Renal pelvis (tissue), 4 donors: ENCODE measurements around the gene UCKL1. TPM values are rescaled to one million over a fixed set of nuclear protein-coding genes. Genes with fewer than 3 reads are reported as not detected.
"Not testable (repeated sequence)": the region's sequence is repeated elsewhere in the genome, so short reads cannot be mapped to it uniquely, and the experiment has no call there.

Experiments used
- DNase-seq: peaks from one replicate; pipeline ENCODE4 v3.0.0-alpha.2; 2013
- polyA plus RNA-seq, 3 donors: library from polyadenylated mRNA; unstranded; fragments of 120-200 nt; gene quantifications; one replicate each; pipeline ENCODE4 v1.2.1, GENCODE V29; 2013; ENCODE audit not compliant: insufficient read length in 3 of 3

Gene UCKL1
- polyA plus RNA-seq, 3 donors = 54.0 to 66.1 (median 64.6) TPM

- DNase-seq = no peak
These were observed 11.1 kb downstream of the UCKL1 start for GRCh38 chr20:63945031-63945658.

- DNase-seq = no peak
These were observed 11.9 kb downstream of the UCKL1 start for GRCh38 chr20:63944078-63944941.

- DNase-seq = no peak
These were observed 12.5 kb downstream of the UCKL1 start for GRCh38 chr20:63943808-63944077.

- no peak for DNase-seq
These were observed 13.0 kb downstream of the UCKL1 start for GRCh38 chr20:63942969-63943807.

- DNase-seq = no peak
These were observed 13.8 kb downstream of the UCKL1 start for GRCh38 chr20:63942250-63942951.

GRCh38 chr20:63941282-63942081, 14.7 kb downstream of the UCKL1 start:
- DNase-seq = no peak

- no peak for DNase-seq
These were observed 15.5 kb downstream of the UCKL1 start for GRCh38 chr20:63940472-63941266.

GRCh38 chr20:63940071-63940471, 16.1 kb downstream of the UCKL1 start:
- no peak for DNase-seq

GRCh38 chr20:63939061-63939935, 16.9 kb downstream of the UCKL1 start:
- DNase-seq = no peak

- DNase-seq = no peak
These were observed 18.6 kb downstream of the UCKL1 start for GRCh38 chr20:63937596-63937995.

- DNase-seq = no peak
These were observed 20.8 kb downstream of the UCKL1 start for GRCh38 chr20:63935447-63935846.

GRCh38 chr20:63934271-63935068, 21.7 kb downstream of the UCKL1 start:
- DNase-seq = no peak

- DNase-seq = no peak
These were observed 22.6 kb downstream of the UCKL1 start for GRCh38 chr20:63933646-63934045.

GRCh38 chr20:63932606-63933160, 23.5 kb downstream of the UCKL1 start:
- no peak for DNase-seq

GRCh38 chr20:63931735-63932134, 24.5 kb downstream of the UCKL1 start:
- no peak for DNase-seq

GRCh38 chr20:63930971-63931553, 25.2 kb downstream of the UCKL1 start:
- no peak for DNase-seq

- not testable (repeated sequence) for DNase-seq
These were observed 26.7 kb downstream of the UCKL1 start for GRCh38 chr20:63929473-63929883.

GRCh38 chr20:63929071-63929470, 27.1 kb downstream of the UCKL1 start:
- DNase-seq = no peak
